Measurements from ENCODE around the gene MAPK7. TPM values are rescaled to one million over a fixed set of nuclear protein-coding genes. Genes with fewer than 3 reads are reported as not detected.
A peak's percentile ranks its signal among the peaks of the same experiment; 100 is the strongest.

MAPK7 gene
- total RNA-seq, 4 donors from 2014 or later: 34.9 to 95.7 (median 61.1) TPM

DNA sequence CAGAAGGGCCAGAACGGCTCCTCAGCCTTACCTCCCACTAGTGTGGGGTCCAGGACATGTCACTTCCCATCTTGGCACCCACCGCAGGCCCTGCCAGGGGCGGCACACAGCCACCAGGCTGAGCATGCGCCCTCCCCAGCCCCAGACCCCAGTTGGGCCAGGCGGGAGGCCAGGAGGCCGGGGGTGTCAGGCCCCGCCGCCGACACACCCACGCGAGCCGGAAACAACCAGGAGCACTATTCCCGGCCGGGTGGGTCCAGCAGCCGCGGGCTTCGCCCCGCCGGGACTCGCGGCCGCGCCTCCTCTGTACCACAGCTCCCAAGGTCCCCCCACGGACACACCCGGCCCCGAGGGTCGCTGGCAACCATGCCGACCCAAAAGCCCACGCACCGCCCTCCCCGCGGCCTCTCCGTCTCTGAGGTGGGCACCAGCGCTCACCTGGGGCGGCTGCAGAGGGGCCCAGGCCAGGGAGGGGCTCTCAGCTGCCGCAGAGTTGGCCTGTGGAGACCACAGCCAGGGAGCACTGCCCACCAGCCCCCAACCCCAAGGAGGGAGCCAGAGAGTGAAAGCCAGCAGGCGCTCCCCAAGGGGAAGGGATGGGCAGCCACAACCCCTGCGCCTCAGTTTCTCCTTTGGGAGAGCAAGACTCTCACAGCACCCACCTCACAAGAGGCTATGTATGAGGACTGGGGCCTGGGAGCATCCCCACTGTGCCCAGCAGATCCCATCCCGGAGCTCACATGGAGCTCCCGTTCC lies 33.8 kb upstream of the MAPK7 start:
- no peak for DNase-seq (ENCODE audit: low spot score in 2 of 2)
- no peak for TF ChIP-seq POLR2A (IDR thresholded peaks at IDR 0.05)
- TF ChIP-seq, protein P1, sequence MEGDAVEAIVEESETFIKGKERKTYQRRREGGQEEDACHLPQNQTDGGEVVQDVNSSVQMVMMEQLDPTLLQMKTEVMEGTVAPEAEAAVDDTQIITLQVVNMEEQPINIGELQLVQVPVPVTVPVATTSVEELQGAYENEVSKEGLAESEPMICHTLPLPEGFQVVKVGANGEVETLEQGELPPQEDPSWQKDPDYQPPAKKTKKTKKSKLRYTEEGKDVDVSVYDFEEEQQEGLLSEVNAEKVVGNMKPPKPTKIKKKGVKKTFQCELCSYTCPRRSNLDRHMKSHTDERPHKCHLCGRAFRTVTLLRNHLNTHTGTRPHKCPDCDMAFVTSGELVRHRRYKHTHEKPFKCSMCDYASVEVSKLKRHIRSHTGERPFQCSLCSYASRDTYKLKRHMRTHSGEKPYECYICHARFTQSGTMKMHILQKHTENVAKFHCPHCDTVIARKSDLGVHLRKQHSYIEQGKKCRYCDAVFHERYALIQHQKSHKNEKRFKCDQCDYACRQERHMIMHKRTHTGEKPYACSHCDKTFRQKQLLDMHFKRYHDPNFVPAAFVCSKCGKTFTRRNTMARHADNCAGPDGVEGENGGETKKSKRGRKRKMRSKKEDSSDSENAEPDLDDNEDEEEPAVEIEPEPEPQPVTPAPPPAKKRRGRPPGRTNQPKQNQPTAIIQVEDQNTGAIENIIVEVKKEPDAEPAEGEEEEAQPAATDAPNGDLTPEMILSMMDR (IDR thresholded peaks at IDR 0.05): no peak
- intact Hi-C loops (cut with DNase I; ENCODE audit: low total_unique reads): no loop called here
- 51 to 72% methylated on average over 27 to 37 of the region's 40 CpGs for WGBS, 2 donors
- no peak overlapping the region for H3K4me3 ChIP-seq (ENCODE audit: low read depth, poor library complexity, severe bottlenecking)

DNA sequence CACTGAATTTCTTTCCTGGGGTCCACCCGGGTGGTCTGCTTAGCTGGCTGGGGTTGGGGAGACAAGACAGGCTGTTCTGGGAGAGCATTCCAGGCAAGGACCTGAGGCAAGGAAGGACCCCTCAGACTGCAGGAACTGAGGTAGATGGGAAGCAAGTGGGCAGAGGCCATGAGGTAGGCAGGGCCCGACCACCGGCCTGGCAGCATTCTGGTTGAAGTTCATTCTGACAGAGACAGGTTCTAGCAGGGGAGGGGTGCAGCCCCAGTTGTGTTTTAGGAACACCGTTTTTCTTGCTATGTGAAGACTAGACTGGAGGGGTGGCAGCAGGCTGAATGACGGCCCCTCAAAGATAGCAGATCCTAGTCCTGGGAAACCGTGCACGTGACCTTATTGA lies 33.2 kb upstream of the MAPK7 start:
- 91% methylated on average over 7 of the region's 7 CpGs for WGBS, 2 donors
- no peak for DNase-seq (ENCODE audit: low spot score in 2 of 2)
- intact Hi-C loops (cut with DNase I; ENCODE audit: low total_unique reads): no loop called here
- TF ChIP-seq, protein P1 (IDR thresholded peaks at IDR 0.05): no peak
- TF ChIP-seq POLR2A (IDR thresholded peaks at IDR 0.05): no peak
- H3K4me3 ChIP-seq (ENCODE audit: low read depth, poor library complexity, severe bottlenecking): no peak overlapping the region

DNA sequence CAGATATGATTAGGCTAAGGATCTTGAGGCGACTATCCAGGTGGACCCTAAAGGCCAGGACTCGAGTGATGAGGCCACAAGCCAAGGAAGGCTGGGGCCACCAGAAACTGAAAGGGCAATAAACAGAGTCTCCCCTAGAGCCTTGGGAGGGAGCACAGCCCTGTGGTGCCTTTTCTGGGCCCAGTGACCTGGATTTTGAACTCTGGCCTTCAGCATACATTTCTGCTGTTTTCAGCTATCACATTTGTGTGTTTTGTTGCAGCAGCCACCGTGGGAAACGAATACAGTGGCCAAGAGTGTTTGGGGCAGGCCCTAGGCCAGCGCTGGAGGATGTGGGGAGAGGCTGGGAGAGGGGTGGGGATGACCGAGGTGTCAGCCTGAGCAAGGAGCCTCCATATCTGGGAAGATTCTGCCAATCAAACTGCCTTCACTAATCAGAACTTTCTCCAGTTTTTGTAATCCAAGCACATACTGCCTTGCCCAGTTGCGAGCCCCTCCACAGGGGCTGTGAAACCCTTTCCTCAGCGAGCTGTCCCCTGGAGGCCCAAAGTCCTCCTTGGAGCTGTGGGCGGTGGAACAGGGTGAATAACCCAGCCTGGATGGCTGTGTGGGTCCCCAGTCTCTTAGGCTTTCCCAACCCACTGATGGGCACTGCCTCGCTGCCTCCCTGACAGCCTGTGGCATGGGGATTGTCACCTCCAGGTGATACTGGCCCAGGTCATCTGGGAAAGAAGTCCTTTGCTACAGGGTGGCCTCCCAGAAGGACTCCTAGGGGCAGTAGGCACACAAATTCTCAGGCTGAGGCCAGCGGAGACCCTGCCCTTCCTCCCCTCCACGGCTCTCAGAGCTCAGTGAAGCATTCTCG lies 32.6 kb upstream of the MAPK7 start:
- intact Hi-C loops (cut with DNase I; ENCODE audit: low total_unique reads): no loop called here
- no peak overlapping the region for H3K4me3 ChIP-seq (ENCODE audit: low read depth, poor library complexity, severe bottlenecking)
- DNase-seq (ENCODE audit: low spot score in 2 of 2): no peak
- 80 to 82% methylated on average over 10 to 13 of the region's 13 CpGs for WGBS, 2 donors
- no peak for TF ChIP-seq POLR2A (IDR thresholded peaks at IDR 0.05)
- TF ChIP-seq, protein P1 (IDR thresholded peaks at IDR 0.05): no peak

DNA sequence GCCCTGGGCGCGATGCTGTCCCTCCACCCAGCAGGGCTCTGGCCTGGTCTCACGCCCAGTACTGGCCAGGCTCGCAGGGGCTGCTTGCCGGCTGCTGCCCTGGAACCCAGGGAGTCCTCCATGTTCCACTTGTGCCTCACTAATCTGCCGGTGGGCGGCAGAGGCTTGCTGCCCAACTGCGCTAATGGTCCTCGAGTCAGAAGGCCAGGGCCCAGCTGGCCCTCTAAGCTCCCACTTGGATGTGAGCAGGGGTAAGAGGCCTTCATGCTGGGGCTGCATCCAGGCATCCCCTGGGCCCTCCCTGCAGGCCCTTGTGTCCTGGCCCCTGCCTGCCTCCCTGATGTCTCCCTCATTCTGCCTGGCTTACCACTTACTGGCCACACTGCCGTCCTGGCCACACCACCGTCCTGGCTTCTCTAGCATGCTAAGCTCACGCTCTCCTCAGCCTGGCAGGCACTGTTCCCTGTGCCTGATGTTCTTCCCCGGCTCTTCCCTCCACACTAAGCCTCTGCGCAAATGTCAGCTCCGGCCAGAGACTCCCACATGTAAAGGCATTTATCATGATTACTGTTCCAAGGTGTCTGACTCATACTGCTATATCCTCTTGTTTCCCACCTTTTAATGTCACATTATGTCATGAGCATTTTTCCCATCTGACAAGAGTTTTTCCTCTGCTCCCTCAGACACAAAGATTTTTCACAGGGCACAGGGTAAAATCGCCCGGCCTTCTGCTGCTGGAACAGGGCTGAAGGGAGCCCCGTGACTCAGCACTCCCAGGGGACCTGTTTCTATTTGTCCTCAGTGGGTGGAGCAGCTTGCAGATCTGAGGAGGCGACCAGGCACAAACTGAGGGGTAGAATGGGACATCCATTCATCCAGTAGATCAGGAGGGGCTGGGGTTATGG lies 31.7 kb upstream of the MAPK7 start:
- no peak for TF ChIP-seq POLR2A (IDR thresholded peaks at IDR 0.05)
- TF ChIP-seq, protein P1 (IDR thresholded peaks at IDR 0.05): no peak
- 31 to 51% methylated on average over 17 to 19 of the region's 19 CpGs for WGBS, 2 donors
- H3K4me3 ChIP-seq (ENCODE audit: low read depth, poor library complexity, severe bottlenecking): no peak overlapping the region
- DNase-seq (ENCODE audit: low spot score in 2 of 2): peak; percentile 68 to 92
- intact Hi-C loops (cut with DNase I; ENCODE audit: low total_unique reads): no loop called here

DNA sequence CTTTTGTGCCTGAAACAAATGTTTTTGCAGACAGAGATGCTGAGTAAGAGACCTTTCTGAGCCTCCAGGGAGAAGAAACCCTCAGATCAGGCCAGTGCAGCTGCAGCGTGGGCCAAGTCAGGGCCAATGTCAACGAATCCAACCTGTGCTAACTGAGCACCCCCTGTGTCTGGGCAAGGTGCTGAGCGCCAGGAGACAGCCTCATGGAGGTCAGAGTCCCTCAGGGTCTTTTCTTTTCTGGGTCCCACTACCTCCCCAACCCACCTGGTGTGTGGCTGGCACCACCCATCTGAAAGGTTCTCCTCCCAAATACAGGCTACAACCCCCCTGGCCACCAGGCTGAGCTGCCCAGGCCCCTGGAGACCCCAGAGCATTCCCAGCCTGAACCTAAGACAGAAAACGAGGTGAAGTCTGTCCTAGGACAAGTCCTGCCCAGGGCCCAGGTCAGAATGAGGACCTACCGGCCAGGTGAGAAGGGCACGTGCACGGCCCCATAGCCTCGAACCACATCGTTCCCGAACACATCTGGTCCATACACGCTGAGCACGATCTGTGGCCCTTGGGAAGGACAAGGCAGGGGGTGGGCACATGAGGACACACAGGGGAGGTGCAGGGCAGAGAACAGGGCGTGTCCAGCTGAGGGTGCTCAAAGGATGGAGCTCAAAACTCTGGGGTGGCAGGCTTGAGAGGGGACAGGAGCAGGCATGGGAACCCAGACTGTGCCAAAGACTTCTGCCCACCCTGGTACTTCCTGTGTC lies 30.8 kb upstream of the MAPK7 start:
- peak in 1 of 2 donors; percentile 80 for DNase-seq (ENCODE audit: low spot score in 2 of 2)
- WGBS, 2 donors: 82 to 84% methylated on average over 13 of the region's 13 CpGs
- H3K4me3 ChIP-seq (ENCODE audit: low read depth, poor library complexity, severe bottlenecking): no peak overlapping the region
- intact Hi-C loops (cut with DNase I; ENCODE audit: low total_unique reads): no loop called here
- TF ChIP-seq, protein P1 (IDR thresholded peaks at IDR 0.05): no peak
- TF ChIP-seq POLR2A (IDR thresholded peaks at IDR 0.05): no peak

Data from lower leg skin (tissue), 4 donors.